GM12891 (cell line): ENCODE data around the gene PRPF18.

Experiments
- PAX5 ChIP-seq: IDR thresholded peaks from 2 replicates; pipeline ENCODE4 v1.6.1; 2011; ENCODE audit warnings: low read length, moderate library complexity, mild to moderate bottlenecking; ENCODE audit not compliant: insufficient read depth, severe bottlenecking
- POLR2A ChIP-seq: IDR thresholded peaks from 2 replicates; pipeline ENCODE4 v1.6.1; 2011; ENCODE audit warnings: low read depth, low read length, control low read depth
- POLR2AphosphoS5 ChIP-seq: IDR thresholded peaks from 2 replicates; pipeline ENCODE4 v1.6.1; 2011; ENCODE audit warnings: low read depth, low read length, control low read depth
- POU2F2 ChIP-seq: IDR thresholded peaks from 2 replicates; pipeline ENCODE4 v1.6.1; 2011; ENCODE audit warnings: low read depth, mild to moderate bottlenecking, control low read depth, low read length, moderate library complexity
- SPI1 ChIP-seq: IDR thresholded peaks from 2 replicates; pipeline ENCODE4 v1.6.1; 2011; ENCODE audit warnings: low read depth, low read length, control low read depth
- TAF1 ChIP-seq: IDR thresholded peaks from 2 replicates; pipeline ENCODE4 v1.6.1; 2011; ENCODE audit warnings: low read depth, low read length, control low read depth

GRCh38 chr10:13563481-13564445 is 23.0 kb upstream of the PRPF18 start:
- TF ChIP-seq POLR2AphosphoS5 (no peak), POLR2A (no peak), TAF1 (no peak), POU2F2 (no peak), SPI1 (no peak), PAX5 (no peak)
